SK-N-MC (cell line): ENCODE measurements around the gene GRK3.

Experiments used
- EZH2 ChIP-seq: fragments of 200-600 bp; sonication (generic); IDR thresholded peaks from one replicate; pipeline ENCODE4 v1.6.1; 2017; ENCODE audit warnings: antibody characterized with exemption
- FOXP2 ChIP-seq: optimal IDR thresholded peaks from 2 replicates; pipeline ENCODE3; 2011; ENCODE audit warnings: mild to moderate bottlenecking, moderate library complexity; ENCODE audit not compliant: insufficient read depth; ENCODE audit errors: extremely low read length, control extremely low read depth
- POLR2AphosphoS5 ChIP-seq: IDR thresholded peaks from 2 replicates; pipeline ENCODE4 v1.6.1; 2012; ENCODE audit warnings: mild to moderate bottlenecking, low read depth, low read length, borderline replicate concordance

DNA sequence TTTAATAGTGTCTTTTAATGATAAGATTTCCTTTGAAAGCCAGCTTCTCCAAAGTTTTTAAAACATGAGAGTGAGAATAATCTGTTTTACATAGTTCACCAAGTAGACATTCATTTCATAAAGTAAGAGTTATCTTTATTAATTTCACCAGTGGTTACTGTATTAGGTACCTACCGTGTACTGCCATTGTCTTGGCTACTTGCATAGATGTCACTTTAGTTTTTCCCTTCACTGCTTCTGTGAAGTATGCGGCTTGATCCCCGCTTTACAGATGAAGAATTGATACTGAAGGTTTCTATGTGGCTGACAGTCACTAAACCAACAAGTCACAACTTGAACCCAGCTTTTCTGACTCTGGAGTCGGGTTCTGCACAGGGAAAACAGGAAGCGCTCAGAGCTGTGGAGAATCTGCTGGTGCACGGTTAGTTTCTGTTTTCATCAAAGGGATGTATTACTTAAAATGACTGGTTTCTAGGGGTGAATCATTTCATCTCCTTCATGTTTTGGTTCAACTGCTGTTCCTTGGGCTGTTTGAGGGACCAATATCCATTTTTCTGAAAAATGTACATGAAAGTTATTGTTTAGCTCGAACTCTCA lies 138.2 kb downstream of the GRK3 start:
- TF ChIP-seq POLR2AphosphoS5 (no peak), EZH2 (no peak), FOXP2 (no peak)
